H9 (cell line): Measurements from ENCODE around the gene ST6GALNAC5. TPM values are rescaled to one million over a fixed set of nuclear protein-coding genes. Genes with fewer than 3 reads are reported as not detected.
"Not testable (repeated sequence)": the region's sequence is repeated elsewhere in the genome, so short reads cannot be mapped to it uniquely, and the experiment has no call there.

Experiments used
- DNase-seq: peaks from one replicate; pipeline ENCODE4 v3.0.0-alpha.2; 2017
- H2AFZ ChIP-seq: one replicate; pipeline ENCODE4 v1.6.1; 2013; ENCODE audit warnings: mild to moderate bottlenecking, low read length, control low read depth, moderate library complexity
- H2AK5ac ChIP-seq: 2 replicates; pipeline ENCODE4 v1.6.1; 2013; ENCODE audit warnings: low read length, control low read depth, mixed read lengths; ENCODE audit not compliant: insufficient read length
- H2BK120ac ChIP-seq: one replicate; pipeline ENCODE4 v1.6.1; 2013; ENCODE audit warnings: low read depth, mild to moderate bottlenecking, low read length, control low read depth, inconsistent platforms; ENCODE audit not compliant: poor library complexity, severe bottlenecking
- H2BK12ac ChIP-seq: 2 replicates; pipeline ENCODE4 v1.6.1; 2013; ENCODE audit warnings: low read length, control low read depth, mixed read lengths, low read depth; ENCODE audit not compliant: insufficient read length
- H2BK15ac ChIP-seq: 2 replicates; pipeline ENCODE4 v1.6.1; 2013; ENCODE audit warnings: low read depth, low read length, control low read depth
- H2BK20ac ChIP-seq: one replicate; pipeline ENCODE4 v1.6.1; 2013; ENCODE audit warnings: low read depth, mild to moderate bottlenecking, low read length, control low read depth, inconsistent platforms; ENCODE audit not compliant: poor library complexity, severe bottlenecking
- H2BK5ac ChIP-seq: 2 replicates; pipeline ENCODE4 v1.6.1; 2013; ENCODE audit warnings: low read length, control low read depth, mixed read lengths; ENCODE audit not compliant: insufficient read length
- H3K14ac ChIP-seq: 2 replicates; pipeline ENCODE4 v1.6.1; 2013; ENCODE audit warnings: low read length, control low read depth; ENCODE audit not compliant: insufficient read depth
- H3K18ac ChIP-seq: 2 replicates; pipeline ENCODE4 v1.6.1; 2013; ENCODE audit warnings: low read depth, mild to moderate bottlenecking, mixed read lengths, low read length, control low read depth; ENCODE audit not compliant: insufficient read length
- H3K23ac ChIP-seq: 2 replicates; pipeline ENCODE4 v1.6.1; 2013; ENCODE audit warnings: low read length, control low read depth, mixed read lengths, low read depth; ENCODE audit not compliant: insufficient read length
- H3K23me2 ChIP-seq: 2 replicates; pipeline ENCODE4 v1.6.1; 2013; ENCODE audit warnings: low read depth, mild to moderate bottlenecking, mixed read lengths, low read length, control low read depth; ENCODE audit not compliant: insufficient read length, poor library complexity, severe bottlenecking
- H3K27ac ChIP-seq: 2 replicates; pipeline ENCODE4 v1.5.1; 2013; ENCODE audit warnings: low read length, control low read depth, mixed read lengths, low read depth; ENCODE audit not compliant: insufficient read length
- H3K27me3 ChIP-seq: 2 replicates; pipeline ENCODE4 v1.6.1; 2013; ENCODE audit warnings: low read length, control low read depth, inconsistent platforms; ENCODE audit not compliant: insufficient read depth
- H3K4ac ChIP-seq: 2 replicates; pipeline ENCODE4 v1.6.1; 2013; ENCODE audit warnings: low read depth, mild to moderate bottlenecking, control low read depth, inconsistent platforms, low read length, moderate library complexity
- H3K4me1 ChIP-seq: 2 replicates; pipeline ENCODE4 v1.6.1; 2013; ENCODE audit warnings: low read length, control low read depth, inconsistent platforms; ENCODE audit not compliant: insufficient read depth
- H3K4me2 ChIP-seq: 2 replicates; pipeline ENCODE4 v1.6.1; 2013; ENCODE audit warnings: low read length, control low read depth, mixed read lengths; ENCODE audit not compliant: insufficient read length, insufficient read depth
- H3K56ac ChIP-seq: 2 replicates; pipeline ENCODE4 v1.6.1; 2013; ENCODE audit warnings: low read depth, mild to moderate bottlenecking, mixed read lengths, low read length, control low read depth; ENCODE audit not compliant: insufficient read length
- H3K79me1 ChIP-seq: 2 replicates; pipeline ENCODE4 v1.6.1; 2013; ENCODE audit warnings: low read depth, mild to moderate bottlenecking, moderate library complexity, low read length, control low read depth, inconsistent platforms; ENCODE audit not compliant: insufficient read depth, poor library complexity, severe bottlenecking
- H3K79me2 ChIP-seq: 2 replicates; pipeline ENCODE4 v1.6.1; 2013; ENCODE audit warnings: low read length, control low read depth, inconsistent platforms; ENCODE audit not compliant: insufficient read depth
- H3K9ac ChIP-seq: 2 replicates; pipeline ENCODE4 v1.6.1; 2013; ENCODE audit warnings: low read length, control low read depth, mixed read lengths; ENCODE audit not compliant: insufficient read length; ENCODE audit errors: extremely low read depth
- H3K9me3 ChIP-seq: one replicate; pipeline ENCODE4 v1.6.1; 2013; ENCODE audit warnings: low read depth, low read length, inconsistent platforms; ENCODE audit not compliant: control insufficient read depth
- H3T11ph ChIP-seq: one replicate; pipeline ENCODE4 v1.6.1; 2013; ENCODE audit warnings: mild to moderate bottlenecking, low read length, control low read depth, inconsistent platforms
- H4K20me1 ChIP-seq: one replicate; pipeline ENCODE4 v1.6.1; 2013; ENCODE audit not compliant: control insufficient read depth, insufficient read length, insufficient read depth
- H4K5ac ChIP-seq: 2 replicates; pipeline ENCODE4 v1.6.1; 2013; ENCODE audit warnings: low read depth, mild to moderate bottlenecking, mixed read lengths, low read length, control low read depth; ENCODE audit not compliant: insufficient read length
- H4K8ac ChIP-seq: replicated peaks from 2 replicates; pipeline ENCODE4 v1.6.1; 2013; ENCODE audit warnings: low read length, control low read depth, mixed read lengths, low read depth; ENCODE audit not compliant: insufficient read length
- H4K91ac ChIP-seq: 2 replicates; pipeline ENCODE4 v1.6.1; 2013; ENCODE audit warnings: low read depth, mild to moderate bottlenecking, moderate library complexity, mixed read lengths, low read length, control low read depth; ENCODE audit not compliant: insufficient read length
- H3K27ac Mint-ChIP-seq, 3 experiments: 2 replicates in 2 of 3; 3 replicates in 1 of 3; pipeline ENCODE4 v1.8.0; 2020 to 2021; ENCODE audit warnings: mixed read lengths in 3 of 3, mild to moderate bottlenecking in 1 of 3, moderate library complexity in 1 of 3
- H3K27me3 Mint-ChIP-seq: 2 replicates; pipeline ENCODE4 v1.8.0; 2021; ENCODE audit warnings: low read depth, mild to moderate bottlenecking, moderate library complexity, mixed read lengths
- H3K36me3 Mint-ChIP-seq, 3 experiments: 2 replicates in 2 of 3; 3 replicates in 1 of 3; pipeline ENCODE4 v1.8.0; 2020 to 2021; ENCODE audit warnings: low read depth in 3 of 3, mixed read lengths in 3 of 3; ENCODE audit not compliant: insufficient read depth in 1 of 3
- H3K4me1 Mint-ChIP-seq, 2 experiments: 2 replicates each; pipeline ENCODE4 v1.8.0; 2020; ENCODE audit warnings: mixed read lengths in 2 of 2
- H3K4me3 Mint-ChIP-seq, 2 experiments: 2 replicates in 1 of 2; 3 replicates in 1 of 2; pipeline ENCODE4 v1.8.0; 2020 to 2021; ENCODE audit warnings: mild to moderate bottlenecking in 2 of 2, mixed read lengths in 2 of 2, moderate library complexity in 1 of 2
- H3K9me3 Mint-ChIP-seq, 2 experiments: 2 replicates in 1 of 2; 3 replicates in 1 of 2; pipeline ENCODE4 v1.8.0; 2020; ENCODE audit warnings: mild to moderate bottlenecking in 2 of 2, mixed read lengths in 2 of 2, moderate library complexity in 1 of 2
- WGBS: extraction: QIAGEN DNeasy Blood & Tissue Kit; methylation state at CpG from one replicate; pipeline ENCODE4 v1.1.7; 2013; ENCODE audit warnings: missing lambda C conversion rate, low lambda C conversion rate, mixed read lengths; ENCODE audit not compliant: insufficient read length; ENCODE audit errors: extremely low coverage; 5-methylcytosine and 5-hydroxymethylcytosine counted together
- total RNA-seq: library from RNA; stranded (reverse); gene quantifications from 2 replicates; pipeline ENCODE4 v1.2.1, GENCODE V29; 2021
- TF ChIP-seq, protein P1 (sequence below): fragments of 200-600 bp; sonication (generic); conservative IDR thresholded peaks from 3 replicates; pipeline ENCODE4 v1.8.0; 2021; ENCODE audit warnings: antibody characterized with exemption, mild to moderate bottlenecking

The ST6GALNAC5 gene
- total RNA-seq, 1 experiment from 2014 or later = 3.3 TPM

- Histone ChIP-seq H3K56ac (no peak overlapping the region), H4K5ac (no peak overlapping the region), H3K9ac (no peak overlapping the region), H3K79me1 (no peaks in the 10 kb centered on the region), H3T11ph (no peak overlapping the region), H3K4me1 (no peaks in the 10 kb centered on the region), H4K20me1 (no peaks in the 10 kb centered on the region), H3K14ac (no peak overlapping the region), H3K27ac (no peak overlapping the region), H3K27me3 (no peaks in the 10 kb centered on the region), H2BK15ac (no peak overlapping the region), H4K8ac (no peak overlapping the region), H2BK20ac (no peak overlapping the region), H3K79me2 (no peaks in the 10 kb centered on the region), H3K4me2 (no peak overlapping the region), H2BK12ac (no peak overlapping the region), H2AFZ (no peak overlapping the region), H2BK5ac (no peak overlapping the region), H3K23ac (no peak overlapping the region), H3K4ac (no peak overlapping the region), H4K91ac (no peak overlapping the region), H3K18ac (no peak overlapping the region), H3K23me2 (no peaks in the 10 kb centered on the region), H3K9me3 (no peaks in the 10 kb centered on the region), H2AK5ac (no peak overlapping the region), H2BK120ac (no peak overlapping the region)
- H3K9me3 Mint-ChIP-seq = no peaks in the 10 kb centered on the region
- peaks cover 0 to 11% (median 5%) of the 10 kb centered on the region in 3 experiments; a peak in 4 of 7 replicates for H3K36me3 Mint-ChIP-seq
- H3K4me1 Mint-ChIP-seq = no peaks in the 10 kb centered on the region
- H3K27ac Mint-ChIP-seq = no peak overlapping the region
- TF ChIP-seq, protein P1, sequence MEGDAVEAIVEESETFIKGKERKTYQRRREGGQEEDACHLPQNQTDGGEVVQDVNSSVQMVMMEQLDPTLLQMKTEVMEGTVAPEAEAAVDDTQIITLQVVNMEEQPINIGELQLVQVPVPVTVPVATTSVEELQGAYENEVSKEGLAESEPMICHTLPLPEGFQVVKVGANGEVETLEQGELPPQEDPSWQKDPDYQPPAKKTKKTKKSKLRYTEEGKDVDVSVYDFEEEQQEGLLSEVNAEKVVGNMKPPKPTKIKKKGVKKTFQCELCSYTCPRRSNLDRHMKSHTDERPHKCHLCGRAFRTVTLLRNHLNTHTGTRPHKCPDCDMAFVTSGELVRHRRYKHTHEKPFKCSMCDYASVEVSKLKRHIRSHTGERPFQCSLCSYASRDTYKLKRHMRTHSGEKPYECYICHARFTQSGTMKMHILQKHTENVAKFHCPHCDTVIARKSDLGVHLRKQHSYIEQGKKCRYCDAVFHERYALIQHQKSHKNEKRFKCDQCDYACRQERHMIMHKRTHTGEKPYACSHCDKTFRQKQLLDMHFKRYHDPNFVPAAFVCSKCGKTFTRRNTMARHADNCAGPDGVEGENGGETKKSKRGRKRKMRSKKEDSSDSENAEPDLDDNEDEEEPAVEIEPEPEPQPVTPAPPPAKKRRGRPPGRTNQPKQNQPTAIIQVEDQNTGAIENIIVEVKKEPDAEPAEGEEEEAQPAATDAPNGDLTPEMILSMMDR = no peak
- no peak for DNase-seq
- no peak overlapping the region for H3K4me3 Mint-ChIP-seq
- WGBS = no CpG with 5 or more reads among the region's 8 CpGs
- H3K27me3 Mint-ChIP-seq = no peaks in the 10 kb centered on the region
Measured at GRCh38 chr1:76876655-76877395, 9.5 kb downstream of the ST6GALNAC5 start.

GRCh38 chr1:76879014-76879413 is 11.7 kb downstream of the ST6GALNAC5 start:
- H3K4me1 ChIP-seq, H3K27ac Mint-ChIP-seq, H3K9me3 ChIP-seq, H3K27me3 Mint-ChIP-seq, H2BK12ac ChIP-seq, H3K36me3 Mint-ChIP-seq, H4K5ac ChIP-seq, H2AFZ ChIP-seq, H3K14ac ChIP-seq, H3K79me1 ChIP-seq, H4K91ac ChIP-seq, H3K23ac ChIP-seq, H3K79me2 ChIP-seq, H3K9me3 Mint-ChIP-seq, H2BK15ac ChIP-seq, H2AK5ac ChIP-seq, H3K27ac ChIP-seq, H3K4me1 Mint-ChIP-seq, H3K4me2 ChIP-seq, H3K4ac ChIP-seq, H2BK120ac ChIP-seq, H3K4me3 Mint-ChIP-seq, H3K18ac ChIP-seq, DNase-seq, H3K23me2 ChIP-seq, H3K56ac ChIP-seq, H4K20me1 ChIP-seq, H3K27me3 ChIP-seq, H3T11ph ChIP-seq, H2BK5ac ChIP-seq, H4K8ac ChIP-seq, H3K9ac ChIP-seq, H2BK20ac ChIP-seq: not testable (repeated sequence)
